HG03571 (cell line): ENCODE measurements around the gene ANKRD37.
"Not testable (repeated sequence)": the region's sequence is repeated elsewhere in the genome, so short reads cannot be mapped to it uniquely, and the experiment has no call there.

Experiments
- ATAC-seq: cut with Tn5 transposase; IDR thresholded peaks from one replicate; pipeline ENCODE4 v1.9.1; 2021; ENCODE audit not compliant: unreplicated experiment

The ANKRD37 gene, protein sequence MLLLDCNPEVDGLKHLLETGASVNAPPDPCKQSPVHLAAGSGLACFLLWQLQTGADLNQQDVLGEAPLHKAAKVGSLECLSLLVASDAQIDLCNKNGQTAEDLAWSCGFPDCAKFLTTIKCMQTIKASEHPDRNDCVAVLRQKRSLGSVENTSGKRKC

DNA sequence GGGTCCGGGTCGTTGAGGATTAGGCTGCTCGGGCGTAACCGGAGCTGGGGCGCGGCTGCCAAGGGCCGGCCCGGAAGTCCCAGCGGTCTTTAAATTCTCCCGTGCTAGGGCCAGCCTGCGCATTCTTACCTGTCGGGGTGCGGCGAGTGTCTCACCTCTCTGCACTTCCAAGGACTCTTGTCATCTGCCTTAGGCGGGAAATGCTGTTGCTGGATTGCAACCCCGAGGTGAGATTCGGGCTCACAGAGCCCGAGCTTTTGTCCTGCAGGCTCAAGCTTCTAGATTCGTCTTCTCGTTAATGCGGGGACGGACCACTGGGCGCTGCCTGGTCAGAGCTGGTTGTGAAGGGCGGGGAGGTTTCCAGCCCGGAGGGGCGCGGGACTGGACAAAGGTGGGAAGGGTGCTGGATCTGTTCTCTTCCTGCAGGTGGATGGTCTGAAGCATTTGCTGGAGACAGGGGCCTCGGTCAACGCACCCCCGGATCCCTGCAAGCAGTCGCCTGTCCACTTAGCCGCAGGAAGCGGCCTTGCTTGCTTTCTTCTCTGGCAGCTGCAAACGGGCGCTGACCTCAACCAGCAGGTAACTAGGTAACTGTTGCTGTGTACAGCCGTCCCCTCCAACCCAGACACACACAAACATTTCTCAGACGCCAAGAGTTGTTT lies at the start of gene ANKRD37:
Gene ANKRD37, plus strand, starts transcription at position 118 of the 662 bp plus-strand sequence. Its CDS starts 83 bp downstream, at position 201.
- no peak for ATAC-seq

DNA sequence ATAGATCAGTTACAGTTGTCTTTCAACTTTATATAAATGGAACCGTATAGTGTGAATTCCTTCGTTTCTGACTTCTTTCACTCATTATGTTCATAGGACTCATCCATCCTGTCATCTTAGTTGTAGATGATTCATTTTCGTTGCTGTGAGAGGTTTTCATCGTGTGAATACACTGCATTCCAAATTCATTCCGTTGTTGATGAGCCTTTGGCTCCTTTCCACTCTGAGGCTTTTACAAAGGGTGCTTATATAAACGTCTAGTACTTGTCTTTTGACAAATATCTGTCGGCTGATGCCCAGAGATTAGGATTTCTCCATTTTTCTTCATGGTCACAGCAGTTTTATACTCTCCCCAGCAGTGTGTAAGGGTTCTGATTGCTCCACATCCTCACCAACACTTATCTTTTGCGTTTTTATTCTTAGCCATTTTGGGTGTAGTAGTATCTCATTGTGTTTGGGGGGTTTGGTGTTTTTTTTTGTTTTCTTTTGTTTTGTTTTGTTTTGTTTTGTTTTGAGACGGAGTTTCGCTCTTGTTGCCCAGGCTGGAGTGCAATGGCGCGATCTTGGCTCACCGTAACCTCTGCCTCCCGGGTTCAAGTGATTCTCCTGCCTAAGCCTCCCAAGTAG lies 49.6 kb upstream of the ANKRD37 start:
- ATAC-seq = no peak

DNA sequence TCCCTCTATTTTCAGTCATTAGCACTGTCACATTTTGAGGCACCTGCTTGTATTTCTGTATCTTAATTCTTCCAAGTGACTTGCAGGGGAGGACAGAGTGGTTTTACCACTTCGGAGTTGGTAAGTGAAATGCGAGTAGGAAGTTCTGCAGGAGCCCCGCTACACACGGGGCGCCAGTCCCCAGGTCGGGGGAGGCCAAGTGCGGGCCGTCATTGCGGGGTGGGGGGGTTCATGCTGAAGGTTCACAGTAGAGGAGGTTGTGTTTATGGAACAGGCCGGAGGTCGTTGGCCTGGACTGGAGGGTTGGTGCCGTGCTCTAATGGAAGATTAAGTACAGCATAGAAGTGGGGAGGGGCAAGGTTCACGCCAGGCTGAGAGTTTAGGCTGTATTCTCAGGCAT lies 45.0 kb upstream of the ANKRD37 start:
- no peak for ATAC-seq

DNA sequence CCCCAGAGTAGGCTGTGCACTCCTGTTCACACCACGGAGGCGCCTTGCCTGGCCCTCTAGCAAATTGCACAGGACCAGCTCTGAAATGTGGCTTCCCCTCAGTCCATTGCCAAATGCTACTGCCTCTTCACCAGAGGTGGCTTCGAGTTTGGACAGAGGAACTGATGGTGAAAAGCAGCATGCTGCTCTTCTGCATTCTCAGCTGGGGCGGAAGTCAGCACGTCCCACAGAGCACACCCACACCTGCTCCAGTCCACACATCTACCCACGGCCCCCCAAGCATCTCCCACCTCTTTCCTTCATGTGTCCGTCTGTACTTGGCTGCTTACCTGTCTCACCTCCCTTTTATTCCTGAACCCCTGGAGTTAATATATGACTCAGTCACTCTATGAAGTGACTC lies 44.4 kb upstream of the ANKRD37 start:
- ATAC-seq = no peak

DNA sequence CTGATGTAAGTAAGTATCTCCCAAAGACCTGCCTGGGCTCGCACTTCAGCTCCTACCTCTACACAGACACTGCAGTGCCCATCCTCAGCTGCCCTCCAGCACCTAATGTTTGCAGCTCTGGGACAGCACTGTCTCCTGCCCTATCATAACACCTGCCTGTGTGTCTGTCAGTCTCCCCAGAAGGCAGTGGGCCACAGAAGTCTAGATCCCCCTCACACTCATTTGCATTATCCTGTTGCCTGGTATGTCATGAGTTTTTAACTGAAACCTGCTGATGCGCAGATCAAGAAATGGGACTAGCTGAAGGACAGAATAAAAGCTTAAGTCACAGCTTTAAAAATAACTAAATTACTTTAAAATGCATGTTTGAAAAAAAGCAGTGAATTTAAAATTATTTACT lies 43.9 kb upstream of the ANKRD37 start:
- ATAC-seq = no peak

DNA sequence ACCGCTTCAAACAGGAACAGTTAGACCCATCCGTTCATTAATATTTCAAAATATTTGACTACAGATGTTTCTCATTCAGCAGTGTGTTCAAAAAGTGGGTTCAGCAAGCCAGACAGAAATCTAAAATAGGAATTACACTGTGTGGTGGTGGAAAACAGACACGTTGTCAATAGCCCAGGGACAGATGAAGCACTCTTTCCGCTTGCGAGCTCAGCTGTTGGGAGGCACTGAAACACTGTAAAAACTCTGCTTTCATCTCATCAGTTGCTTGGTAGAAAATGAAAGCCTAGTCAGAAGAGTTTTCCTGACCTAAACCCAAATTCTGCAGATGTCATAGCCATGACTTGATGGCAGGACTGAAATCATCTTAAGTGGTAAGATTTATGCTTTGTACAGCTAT lies 39.4 kb upstream of the ANKRD37 start:
- no peak for ATAC-seq

DNA sequence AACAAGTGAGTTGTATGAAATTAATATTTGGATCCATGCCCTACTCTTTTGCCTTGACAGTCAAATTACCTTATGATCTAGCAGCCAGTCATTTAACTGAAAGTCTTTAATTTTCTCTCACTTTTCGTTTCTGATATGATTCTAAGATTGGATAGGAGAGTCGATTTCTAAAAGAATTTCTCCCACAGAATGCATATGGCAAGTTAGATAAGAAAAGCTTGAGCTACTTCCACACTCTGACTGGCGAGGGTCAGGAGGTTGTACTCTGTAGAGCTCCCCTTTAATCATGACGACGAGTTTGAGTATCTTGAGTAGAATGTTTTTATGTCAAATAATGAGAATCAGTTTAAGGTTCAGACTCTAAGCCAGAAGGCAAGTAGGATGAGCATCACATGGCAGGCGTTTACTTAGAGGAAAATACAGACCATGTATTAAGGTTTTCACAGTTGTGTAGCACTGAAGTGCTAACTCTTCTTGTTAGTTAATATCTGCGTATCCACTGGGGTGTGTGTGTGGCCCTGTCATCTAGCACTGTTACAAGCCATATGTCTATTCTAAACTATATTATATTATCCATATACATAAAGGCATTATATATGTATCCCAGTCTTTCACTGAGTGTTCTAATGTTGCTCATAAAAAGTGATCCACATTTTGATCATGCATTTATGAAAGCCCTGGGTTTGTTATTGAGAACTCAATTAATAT lies 38.8 kb upstream of the ANKRD37 start:
- no peak for ATAC-seq

DNA sequence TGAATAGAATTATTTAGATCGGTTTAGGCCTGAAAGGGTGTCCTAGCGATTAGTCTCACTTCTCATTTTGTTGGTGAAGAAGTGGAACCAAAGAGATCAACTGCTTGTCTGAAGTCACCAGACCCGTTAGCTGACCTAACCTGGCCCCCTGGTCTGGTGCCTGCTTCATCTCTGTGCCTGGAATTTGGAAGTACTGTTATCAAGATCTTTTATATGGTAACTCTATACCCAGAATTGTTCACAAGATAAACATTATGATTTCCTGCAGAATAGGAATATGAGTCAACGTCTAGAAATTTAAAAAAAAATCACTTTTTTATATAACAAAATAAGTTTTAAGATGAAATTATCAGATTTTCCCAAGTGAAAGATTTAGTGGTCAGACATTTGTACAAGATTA lies 38.1 kb upstream of the ANKRD37 start:
- ATAC-seq = no peak

DNA sequence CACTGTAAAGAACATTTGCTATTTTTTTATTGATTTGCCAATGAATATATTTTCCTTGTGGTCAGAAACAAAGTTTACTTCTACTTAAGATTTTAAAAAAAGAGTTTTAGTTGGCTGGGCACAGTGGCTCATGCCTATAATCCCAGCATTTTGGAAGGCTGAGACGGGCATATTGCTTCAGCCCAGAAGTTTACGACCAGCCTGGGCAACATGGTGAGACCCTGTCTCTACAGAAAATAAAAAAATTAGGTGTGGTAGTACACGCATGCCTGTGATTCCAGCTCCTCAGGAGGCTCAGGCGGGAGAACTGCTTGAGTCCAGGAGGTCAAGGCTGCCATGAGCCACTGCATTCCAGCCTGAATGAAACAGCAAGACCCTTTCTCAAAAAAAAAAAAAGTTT lies 37.7 kb upstream of the ANKRD37 start:
- no peak for ATAC-seq

DNA sequence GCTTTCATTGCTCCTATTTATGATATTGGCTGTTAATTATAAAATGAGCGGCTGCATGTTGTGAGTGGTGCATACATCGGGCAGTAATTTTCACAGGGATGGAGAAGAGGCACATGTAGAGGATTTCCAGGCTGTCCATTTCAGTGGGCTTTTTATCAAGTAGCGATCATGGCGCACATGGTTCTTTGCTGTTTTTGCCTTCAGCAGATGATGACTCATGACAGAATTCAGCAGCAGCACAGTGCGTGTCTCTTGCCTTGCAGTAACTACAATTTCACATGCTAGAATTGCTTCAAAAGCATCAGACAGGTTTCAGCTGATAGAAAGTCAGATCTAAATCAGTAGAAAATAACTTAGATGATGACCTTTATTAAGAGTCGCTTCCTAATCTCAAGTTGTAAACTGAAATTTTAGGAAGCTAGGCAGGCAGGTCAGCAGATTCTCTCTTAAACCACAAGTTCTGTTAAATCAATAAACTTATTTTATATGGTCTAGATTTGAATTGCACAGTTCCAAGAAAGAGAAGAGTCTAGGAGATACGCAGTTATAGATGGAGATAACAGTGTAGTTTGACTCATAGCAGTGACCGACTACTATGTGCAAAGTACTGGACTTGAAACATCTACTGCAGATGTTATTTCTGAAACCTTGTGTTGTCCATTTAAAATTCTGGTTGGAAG lies 36.7 kb upstream of the ANKRD37 start:
- ATAC-seq = no peak

DNA sequence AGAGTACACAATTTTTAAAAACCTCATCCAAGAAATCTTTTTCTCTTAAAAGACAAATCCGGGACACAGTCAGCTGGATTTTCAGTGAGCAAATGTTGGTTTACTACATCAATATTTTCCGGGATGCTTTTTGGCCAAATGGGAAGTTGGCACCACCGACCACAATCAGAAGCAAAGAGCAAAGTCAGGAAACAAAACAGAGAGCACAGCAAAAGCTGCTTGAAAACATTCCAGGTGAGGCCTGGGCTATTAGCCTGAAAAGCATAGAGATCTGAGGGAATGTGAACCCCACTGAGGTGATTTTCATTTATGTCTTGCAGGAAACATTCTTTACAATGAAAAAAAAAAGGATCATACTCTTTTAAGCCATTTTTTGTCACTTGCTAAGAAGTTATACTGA lies 34.8 kb upstream of the ANKRD37 start:
- ATAC-seq = no peak

DNA sequence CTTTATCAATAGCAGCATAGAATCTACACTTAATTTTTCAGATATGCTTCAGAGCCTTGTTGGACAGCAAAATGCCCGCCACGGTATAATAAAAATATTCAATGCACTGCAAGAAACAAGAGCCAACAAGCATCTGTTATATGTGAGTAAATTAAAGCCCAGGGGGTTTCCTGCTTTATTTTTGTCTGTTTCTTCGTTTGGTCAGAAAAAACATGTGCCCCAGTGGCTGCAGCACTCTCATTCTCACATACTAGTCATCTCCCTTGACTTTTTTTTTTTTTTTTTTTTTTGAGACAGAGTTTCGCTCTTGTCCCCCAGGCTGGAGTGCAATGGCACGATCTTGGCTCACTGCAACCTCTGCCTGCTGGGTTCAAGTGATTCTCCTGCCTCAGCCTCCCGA lies 34.1 kb upstream of the ANKRD37 start:
- not testable (repeated sequence) for ATAC-seq

DNA sequence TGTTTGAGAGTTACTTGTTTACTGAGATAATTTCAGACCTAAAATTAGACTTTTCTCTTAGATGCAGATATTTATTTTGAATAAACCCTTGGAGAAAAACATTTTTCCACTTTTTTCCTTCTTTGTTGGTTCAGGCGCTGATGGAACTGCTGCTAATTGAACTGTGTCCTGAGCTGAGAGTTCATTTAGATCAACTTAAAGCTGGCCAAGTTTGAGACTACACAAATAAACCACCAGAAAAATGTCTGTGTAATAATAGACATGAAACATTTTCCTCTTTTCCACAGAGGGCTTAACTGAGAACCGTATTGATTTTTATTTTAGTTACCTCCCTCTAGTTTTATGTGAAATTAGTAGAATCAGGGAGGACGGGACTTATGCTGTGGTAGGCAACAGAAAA lies 33.4 kb upstream of the ANKRD37 start:
- no peak for ATAC-seq

DNA sequence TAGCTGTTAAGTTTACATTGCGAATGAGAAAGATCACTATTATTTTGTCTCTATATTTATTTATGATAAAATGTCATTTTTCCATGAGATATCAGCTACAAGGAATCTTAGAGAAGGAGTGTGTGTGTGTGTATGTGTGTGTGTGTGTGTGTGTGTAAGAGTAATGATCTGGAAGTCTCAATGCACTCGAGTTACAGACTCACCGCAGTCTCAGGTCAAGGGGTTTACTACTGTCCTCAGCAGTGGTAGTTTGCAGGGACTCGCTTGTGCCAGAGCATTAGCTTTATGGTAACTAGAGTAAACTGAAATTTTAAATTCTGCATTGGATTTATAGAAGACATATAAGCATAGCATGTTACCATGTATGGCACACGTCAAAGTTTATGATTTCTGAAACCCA lies 31.8 kb upstream of the ANKRD37 start:
- ATAC-seq = no peak

DNA sequence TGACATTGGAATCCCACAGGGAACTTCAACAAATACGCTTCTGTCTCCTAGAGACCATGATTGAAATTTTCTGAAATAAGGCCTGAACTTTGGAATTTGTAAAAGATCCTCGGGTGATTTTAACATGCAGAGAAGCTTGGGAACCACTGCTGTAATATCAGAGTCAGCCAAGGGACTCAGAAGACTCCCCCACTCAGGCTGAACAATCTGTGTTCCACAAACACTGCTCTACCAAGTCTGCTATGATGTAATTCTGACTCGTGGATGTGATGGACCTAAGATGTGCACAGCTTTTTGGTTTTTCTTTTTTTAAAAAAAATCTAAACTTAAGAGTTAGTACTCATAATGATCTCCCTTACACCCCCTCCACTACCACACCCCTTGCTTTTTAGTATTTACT lies 26.9 kb upstream of the ANKRD37 start:
- no peak for ATAC-seq

DNA sequence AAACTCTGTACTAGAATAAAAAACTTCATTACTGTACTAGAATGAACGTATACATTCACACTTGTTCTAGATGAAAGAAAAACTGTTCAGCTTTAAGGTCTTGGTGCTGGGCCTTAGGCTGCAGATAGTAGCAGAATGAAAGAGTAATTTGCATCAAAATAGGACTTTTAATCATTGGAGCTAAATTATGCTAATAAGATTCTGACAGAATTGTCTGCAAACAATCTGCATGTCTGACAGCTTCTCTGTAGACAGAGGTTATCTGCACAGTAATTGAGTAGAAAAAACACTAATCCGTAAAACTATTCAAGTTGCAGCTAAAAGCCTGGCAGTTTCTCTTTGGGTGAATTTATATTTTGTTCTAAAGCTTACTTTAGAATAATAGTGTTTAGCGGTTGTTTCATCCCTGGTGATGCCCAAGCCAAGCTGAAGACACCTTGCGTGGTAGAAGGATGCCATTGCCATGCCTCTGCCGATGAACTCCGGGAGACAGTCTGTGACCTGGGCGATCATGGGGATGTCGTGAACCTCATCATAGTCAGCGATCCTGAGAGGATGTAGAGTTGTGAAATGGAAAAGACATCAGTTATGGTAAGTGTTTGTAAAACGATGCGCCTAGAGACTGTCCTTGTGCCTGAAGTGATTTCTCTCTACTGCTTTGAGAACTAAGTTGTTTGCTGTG lies 26.2 kb upstream of the ANKRD37 start:
- no peak for ATAC-seq

DNA sequence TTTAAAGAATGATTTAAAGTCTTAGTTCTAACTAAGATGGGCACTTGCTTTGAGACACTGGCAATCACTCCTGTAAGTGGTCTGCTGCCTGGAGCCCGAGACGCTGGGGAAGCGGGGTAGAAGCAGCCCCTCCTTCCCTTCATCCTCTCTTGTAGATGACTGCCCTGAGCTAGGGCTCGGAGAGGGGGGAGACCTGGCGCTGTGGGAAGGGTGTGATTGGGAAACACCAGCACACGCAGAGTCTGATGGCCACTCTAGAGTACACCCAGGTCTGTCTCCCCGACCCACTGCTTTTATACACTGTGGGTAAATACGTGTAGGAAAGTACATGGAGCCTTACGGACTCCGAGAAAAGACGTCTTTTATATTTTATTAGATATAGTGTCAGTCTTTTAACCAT lies 24.9 kb upstream of the ANKRD37 start:
- ATAC-seq = no peak

DNA sequence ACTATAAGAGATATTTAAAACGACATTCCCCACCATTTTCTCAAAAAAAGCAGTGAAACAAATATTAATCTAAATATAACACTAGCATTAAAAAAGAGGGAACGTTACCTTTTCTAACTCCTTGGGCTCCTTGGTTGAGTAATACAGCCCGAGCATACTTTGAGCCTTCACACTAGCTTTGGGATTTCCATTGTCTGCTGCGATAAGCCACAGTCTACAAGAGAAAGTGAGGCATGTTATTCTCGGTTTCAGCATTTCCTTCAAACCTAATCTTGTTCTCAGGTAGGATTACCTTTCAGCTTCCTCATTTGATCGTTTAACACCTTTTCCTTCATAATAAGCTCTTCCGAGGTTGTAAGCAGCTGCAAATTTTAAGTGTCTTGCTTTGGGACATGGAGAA lies 22.6 kb upstream of the ANKRD37 start:
- no peak for ATAC-seq

DNA sequence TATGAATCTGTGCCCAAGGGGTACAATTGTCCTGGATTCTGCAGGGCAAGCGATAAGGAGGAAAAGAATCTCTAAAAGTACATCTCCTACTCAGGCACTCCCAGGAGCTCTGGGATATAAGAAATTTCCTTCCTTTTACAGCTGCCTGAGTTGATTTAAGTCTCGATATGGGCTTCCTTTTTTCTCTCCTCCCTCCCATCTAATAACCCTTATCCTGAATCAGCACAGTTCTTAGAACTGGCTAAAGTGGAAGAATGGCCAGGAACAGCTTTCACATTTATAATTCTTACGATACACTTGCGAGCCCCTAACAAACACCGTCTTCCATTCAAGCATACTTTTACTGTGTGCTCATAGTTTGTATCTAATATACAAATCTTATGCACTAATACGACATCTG lies 22.1 kb upstream of the ANKRD37 start:
- ATAC-seq = no peak

DNA sequence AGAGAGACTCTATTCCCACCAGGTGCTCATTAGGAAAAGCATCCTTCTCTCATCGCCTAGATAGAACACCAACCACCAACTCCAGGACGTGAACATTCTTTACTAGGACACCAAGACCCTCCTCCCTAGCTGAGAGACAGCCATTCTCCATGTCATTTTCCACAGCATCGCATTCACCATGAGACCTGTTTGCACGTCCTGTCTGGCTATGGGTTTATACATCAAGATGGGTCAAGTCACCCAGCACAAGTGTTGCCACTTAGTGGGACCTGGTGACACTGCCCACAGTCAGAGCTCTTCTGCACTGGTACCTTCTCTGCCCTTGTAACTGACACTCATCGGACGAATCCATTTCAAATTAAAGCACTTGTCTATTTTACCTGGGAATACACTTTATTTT lies 18.4 kb upstream of the ANKRD37 start:
- ATAC-seq = no peak
